Activated T-helper 9 cell treated with anti-CD3 and anti-CD28 coated beads, Interleukin-2, amount 50 U/mL, for 16 hours (primary cell): ENCODE results near the gene PACS1.

Experiments used
- DNase-seq: peaks from one replicate; pipeline ENCODE4 v3.0.0-alpha.2; 2020; ENCODE audit warnings: low read depth

Gene PACS1

GRCh38 chr11:66187453-66187852 is 117.4 kb downstream of the PACS1 start:
- no peak for DNase-seq

GRCh38 chr11:66188580-66188979 is 118.5 kb downstream of the PACS1 start:
- DNase-seq: no peak

- DNase-seq: no peak
Observed at GRCh38 chr11:66189031-66189745, 119.1 kb downstream of the PACS1 start.

- DNase-seq: no peak
Observed at GRCh38 chr11:66190786-66191185, 120.7 kb downstream of the PACS1 start.

- no peak for DNase-seq
Observed at GRCh38 chr11:66192181-66192863, 122.2 kb downstream of the PACS1 start.

GRCh38 chr11:66194391-66194790 is 124.3 kb downstream of the PACS1 start:
- no peak for DNase-seq

GRCh38 chr11:66195867-66196266 is 125.8 kb downstream of the PACS1 start:
- no peak for DNase-seq

- no peak for DNase-seq
Observed at GRCh38 chr11:66203847-66204246, 133.8 kb downstream of the PACS1 start.

GRCh38 chr11:66204412-66204811 is 134.3 kb downstream of the PACS1 start:
- no peak for DNase-seq

GRCh38 chr11:66207816-66208215 is 137.7 kb downstream of the PACS1 start:
- DNase-seq: no peak

GRCh38 chr11:66211100-66211499 is 141.0 kb downstream of the PACS1 start:
- DNase-seq: no peak

- DNase-seq: no peak
Observed at GRCh38 chr11:66216911-66217310, 146.8 kb downstream of the PACS1 start.

- no peak for DNase-seq
Observed at GRCh38 chr11:66218036-66218435, 148.0 kb downstream of the PACS1 start.

GRCh38 chr11:66218846-66219620 is 149.0 kb downstream of the PACS1 start:
- no peak for DNase-seq

GRCh38 chr11:66219846-66220565 is 149.9 kb downstream of the PACS1 start:
- DNase-seq: no peak

- DNase-seq: no peak
Observed at GRCh38 chr11:66220566-66220935, 150.5 kb downstream of the PACS1 start.

GRCh38 chr11:66221012-66221411 is 150.9 kb downstream of the PACS1 start:
- DNase-seq: no peak

- no peak for DNase-seq
Observed at GRCh38 chr11:66221726-66222236, 151.7 kb downstream of the PACS1 start.

GRCh38 chr11:66222358-66223149 is 152.5 kb downstream of the PACS1 start:
- peak; percentile 87 for DNase-seq

- no peak for DNase-seq
Observed at GRCh38 chr11:66224226-66224855, 154.3 kb downstream of the PACS1 start.

GRCh38 chr11:66225066-66225465 is 155.0 kb downstream of the PACS1 start:
- no peak for DNase-seq
